22Rv1 (cell line): ENCODE measurements around the gene DDX41.

Experiments
- ZFX ChIP-seq: fragments of 450-650 bp; IDR thresholded peaks from 2 replicates; pipeline ENCODE4 v1.6.1; 2017; ENCODE audit warnings: antibody characterized with exemption, borderline replicate concordance
- TF ChIP-seq, protein P1 (sequence below): fragments of 450-650 bp; IDR thresholded peaks from 2 replicates; pipeline ENCODE4 v1.5.1; 2017; ENCODE audit warnings: mild to moderate bottlenecking

DNA sequence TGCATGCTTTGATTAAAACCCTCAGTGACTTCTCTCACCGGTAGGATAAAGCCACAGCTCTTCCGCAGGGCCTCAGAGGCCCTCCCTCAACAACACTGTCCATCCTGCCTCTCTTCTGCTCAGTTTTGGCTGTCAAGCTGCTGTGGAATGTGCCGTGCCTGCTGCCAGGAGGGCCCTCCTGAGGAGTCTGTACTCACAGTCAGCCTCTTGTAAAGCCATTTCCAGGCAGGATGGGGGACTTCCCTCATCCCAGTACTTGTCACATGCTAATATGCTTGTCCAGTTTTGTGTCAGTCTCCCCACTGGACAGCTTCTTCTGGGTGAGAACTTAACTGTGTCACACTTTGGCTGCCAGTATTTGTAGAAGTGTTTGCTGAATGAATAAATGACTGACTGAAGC, 13.9 kb upstream of the DDX41 start:
- TF ChIP-seq, protein P1, sequence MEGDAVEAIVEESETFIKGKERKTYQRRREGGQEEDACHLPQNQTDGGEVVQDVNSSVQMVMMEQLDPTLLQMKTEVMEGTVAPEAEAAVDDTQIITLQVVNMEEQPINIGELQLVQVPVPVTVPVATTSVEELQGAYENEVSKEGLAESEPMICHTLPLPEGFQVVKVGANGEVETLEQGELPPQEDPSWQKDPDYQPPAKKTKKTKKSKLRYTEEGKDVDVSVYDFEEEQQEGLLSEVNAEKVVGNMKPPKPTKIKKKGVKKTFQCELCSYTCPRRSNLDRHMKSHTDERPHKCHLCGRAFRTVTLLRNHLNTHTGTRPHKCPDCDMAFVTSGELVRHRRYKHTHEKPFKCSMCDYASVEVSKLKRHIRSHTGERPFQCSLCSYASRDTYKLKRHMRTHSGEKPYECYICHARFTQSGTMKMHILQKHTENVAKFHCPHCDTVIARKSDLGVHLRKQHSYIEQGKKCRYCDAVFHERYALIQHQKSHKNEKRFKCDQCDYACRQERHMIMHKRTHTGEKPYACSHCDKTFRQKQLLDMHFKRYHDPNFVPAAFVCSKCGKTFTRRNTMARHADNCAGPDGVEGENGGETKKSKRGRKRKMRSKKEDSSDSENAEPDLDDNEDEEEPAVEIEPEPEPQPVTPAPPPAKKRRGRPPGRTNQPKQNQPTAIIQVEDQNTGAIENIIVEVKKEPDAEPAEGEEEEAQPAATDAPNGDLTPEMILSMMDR = no peak
- TF ChIP-seq ZFX = no peak
